Measurements from ENCODE around the gene LMO1.

Gene LMO1

GRCh38 chr11:8225589-8226036, 38.1 kb downstream of the LMO1 start:
- DNase-seq: peak; percentile 72 to 74

DNA sequence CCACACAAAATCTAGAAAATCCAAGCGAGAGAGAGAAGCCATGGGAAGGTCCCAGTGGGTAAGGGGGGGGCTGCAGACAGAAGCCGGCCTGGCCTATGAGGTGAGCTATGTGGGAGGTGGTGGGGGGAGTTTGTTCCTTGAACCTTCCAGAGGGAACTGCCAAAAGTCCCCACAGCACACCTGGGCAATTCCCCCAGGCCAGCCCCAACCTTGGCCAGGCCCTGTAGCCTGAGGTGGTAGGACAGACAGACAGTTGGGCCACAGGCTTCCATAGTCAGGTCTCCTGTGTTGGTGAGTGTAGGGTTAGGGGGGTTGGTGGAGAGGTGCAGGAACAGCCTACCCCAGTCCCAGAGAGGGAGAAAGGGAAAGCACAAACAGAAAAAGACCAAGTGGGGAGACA, 39.0 kb downstream of the LMO1 start:
- no peak for DNase-seq

DNA sequence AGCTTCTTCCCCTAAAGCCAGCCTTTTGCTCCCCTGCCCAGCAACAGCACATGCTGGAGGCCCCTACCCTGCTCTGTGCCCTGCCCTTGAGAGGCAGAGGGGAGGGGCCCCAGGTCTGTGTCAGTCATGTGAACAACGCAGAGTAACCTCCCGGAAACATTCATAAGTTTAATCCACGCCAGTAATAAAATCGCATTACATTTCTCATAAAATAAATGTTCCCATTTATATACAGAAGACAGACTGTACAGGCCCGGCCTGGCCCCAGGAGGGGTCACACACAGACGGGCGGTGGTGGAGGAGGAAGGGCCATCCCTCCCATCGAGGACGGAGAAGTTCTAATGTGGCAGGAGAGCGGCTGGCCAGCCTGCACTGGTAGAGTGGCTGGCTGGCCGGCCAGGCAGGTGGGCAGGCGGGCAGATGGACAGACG, 39.5 kb downstream of the LMO1 start:
- DNase-seq: no peak

GRCh38 chr11:8223513-8223900, 40.2 kb downstream of the LMO1 start:
- DNase-seq: no peak

GRCh38 chr11:8222820-8223512, 40.7 kb downstream of the LMO1 start:
- DNase-seq: no peak

DNA sequence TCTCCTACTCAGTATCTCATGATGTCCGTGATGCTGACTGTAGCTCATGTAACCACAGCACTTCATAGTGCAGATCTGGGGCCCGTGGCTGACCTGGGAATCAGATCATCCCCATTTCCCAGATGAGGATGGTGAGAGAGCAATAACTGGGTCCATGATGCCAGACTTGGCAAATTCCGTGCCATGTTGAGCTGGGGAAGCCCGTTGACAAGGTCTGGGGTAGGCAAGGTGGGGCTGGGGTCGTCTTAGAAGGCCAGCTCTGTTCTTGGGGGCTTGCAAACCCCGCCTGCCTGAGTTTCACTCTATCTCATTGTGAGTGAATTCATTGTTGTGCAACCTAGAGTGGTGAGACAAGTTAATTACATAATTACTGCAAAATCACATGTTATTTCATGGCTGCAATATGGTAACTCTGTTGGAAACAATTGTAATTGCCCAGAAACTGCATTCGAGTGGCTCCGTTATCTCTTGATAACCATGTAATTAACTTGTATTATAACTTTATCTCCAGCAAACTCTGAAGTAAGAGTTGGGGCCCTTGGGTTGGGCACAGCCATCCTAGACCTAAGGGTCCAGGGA, 41.7 kb downstream of the LMO1 start:
- no peak for DNase-seq

DNA sequence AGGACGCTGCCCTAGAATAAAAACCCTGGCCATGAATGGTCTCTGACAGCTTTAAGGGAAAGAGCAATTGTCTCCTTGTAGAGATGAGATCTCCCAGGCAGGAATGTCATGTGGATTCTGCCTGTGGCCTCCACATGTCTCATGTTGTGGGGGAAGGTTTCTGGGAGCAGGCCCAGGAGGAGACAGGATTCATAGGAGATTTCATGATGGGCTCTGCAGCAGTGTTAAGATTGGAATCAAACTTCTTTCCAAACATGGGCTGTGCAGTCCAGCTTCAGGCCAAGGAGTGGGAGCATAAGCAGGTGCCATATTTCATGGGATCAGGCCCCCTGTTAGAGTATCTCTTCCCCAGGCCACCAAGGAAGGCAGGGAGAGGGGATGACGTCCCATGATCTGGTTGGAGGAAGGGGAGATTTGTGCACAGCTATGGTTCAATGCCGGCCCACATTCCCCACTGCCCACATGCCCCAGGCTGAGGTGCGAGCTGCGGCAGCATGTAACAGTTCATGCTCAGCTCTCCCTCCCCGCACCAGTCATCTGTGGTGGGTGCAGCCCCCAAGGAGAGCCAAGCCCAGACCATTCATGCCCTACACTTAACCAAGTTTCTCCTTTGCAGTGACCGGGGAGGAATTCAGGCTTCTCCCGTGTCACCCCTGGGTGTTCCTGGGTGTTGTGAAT, 42.5 kb downstream of the LMO1 start:
- no peak for DNase-seq

- no peak for DNase-seq
These were observed 43.2 kb downstream of the LMO1 start for GRCh38 chr11:8220261-8221045.

- DNase-seq: peak in 1 of 2 donors; percentile 6
These were observed 44.2 kb downstream of the LMO1 start for GRCh38 chr11:8219257-8220021.

DNA sequence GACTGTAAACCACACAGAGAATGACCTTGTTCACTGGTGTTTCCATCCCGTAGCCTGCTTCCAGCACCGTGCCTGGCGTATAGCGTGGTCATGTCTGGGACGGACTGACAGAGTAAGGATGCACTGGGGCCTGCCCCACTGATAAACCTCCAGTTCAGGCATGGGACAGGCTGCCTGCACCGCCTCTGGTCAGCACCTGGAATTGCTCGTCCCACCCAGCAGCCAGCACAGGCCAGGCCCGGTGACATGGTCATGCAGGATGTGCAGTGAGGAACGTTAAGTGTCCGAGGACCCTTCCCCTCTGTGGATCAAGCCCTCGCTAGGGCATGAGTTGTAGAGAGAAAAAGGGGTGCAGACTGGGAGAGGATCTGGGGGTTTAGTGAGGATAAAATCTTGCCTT, 44.8 kb downstream of the LMO1 start:
- no peak for DNase-seq

GRCh38 chr11:8218409-8218808, 45.3 kb downstream of the LMO1 start:
- no peak for DNase-seq

DNA sequence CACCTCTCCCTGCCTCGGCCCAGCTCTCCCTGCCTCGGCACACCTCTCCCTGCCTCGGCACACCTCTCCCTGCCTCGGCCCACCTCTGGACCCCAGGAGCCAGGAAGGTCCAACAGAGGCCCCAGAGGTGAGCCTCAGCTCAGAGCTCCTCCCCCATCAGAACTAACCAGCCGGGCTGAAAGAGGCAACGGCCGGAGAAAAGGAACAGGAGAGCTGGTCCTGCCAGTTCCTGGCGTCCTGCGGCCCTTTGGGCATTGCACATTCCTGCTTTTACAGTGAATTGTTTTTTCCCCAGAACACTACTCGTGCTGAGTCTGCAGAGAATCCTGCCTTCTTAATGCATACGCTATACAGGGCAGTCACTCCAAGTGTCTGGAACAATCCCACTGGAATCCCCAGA, 45.8 kb downstream of the LMO1 start:
- DNase-seq: no peak

DNA sequence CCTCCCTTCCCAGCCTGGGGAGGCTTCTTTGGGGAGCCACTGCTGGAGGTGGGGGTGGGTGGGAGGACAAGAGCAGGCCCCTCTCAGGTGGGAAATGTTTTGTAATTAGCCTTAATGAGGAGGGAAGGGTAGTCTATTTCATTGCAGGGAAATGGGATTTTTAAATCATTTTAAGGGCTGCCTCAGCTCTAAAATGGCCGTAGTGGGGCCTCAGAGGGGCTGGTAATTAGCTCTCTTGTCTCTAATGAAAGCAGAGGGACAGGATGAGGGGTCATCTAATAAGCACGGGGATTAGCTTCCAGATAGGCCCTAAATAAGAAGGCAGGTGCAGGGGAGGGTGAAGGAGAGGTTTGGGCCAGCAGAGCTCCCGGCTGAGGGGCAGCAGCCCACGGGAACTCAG, 46.5 kb downstream of the LMO1 start:
- DNase-seq: no peak

DNA sequence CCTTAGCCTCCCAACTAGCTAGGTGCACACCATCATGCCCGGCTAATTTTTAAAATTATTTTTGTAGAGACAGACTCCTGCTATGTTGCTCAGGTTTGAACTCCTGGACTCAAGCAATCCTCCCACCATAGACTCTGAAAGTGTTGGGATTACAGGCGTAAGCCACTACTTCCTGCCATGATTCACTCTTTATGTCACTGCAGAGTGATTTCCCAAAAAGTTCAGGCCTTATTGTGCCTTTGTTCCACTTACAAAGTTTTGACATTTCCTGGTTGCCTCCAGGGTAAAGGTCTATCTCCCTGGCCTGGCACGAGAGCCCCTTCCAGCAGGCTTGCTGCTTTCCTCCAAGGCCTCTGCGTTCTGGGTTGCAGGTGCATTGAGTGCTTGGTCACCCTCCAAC, 50.3 kb downstream of the LMO1 start:
- DNase-seq: no peak

DNA sequence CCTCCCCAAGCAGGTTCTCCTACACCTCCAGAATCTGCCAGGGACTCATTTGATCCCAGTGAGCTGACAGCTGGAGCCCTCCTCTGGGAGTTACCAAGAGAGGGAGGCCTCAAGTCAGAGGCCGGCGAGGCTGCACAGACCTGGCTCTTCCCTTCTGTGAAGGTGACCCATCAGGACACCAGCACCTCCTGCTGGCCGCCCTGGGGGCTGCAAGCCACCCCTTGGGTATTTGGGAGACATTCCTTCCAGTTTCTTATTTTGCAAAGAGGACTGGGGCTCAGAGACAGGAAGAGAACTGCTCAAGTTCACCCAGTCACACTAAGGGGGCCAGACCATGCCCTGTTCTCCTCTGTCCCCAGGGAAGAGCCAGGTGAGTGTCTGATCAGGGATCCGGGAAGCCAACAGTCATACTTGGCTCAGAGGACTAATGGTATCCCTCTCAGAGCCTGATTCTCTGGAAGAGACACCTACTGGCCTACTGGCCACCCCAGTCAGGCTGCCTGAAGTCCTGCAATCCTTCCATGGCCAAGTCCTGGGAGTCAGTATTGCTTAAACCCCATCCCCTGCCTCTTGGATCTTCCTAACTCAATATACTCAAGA, 54.4 kb downstream of the LMO1 start:
- DNase-seq: peak; percentile 39 to 41

DNA sequence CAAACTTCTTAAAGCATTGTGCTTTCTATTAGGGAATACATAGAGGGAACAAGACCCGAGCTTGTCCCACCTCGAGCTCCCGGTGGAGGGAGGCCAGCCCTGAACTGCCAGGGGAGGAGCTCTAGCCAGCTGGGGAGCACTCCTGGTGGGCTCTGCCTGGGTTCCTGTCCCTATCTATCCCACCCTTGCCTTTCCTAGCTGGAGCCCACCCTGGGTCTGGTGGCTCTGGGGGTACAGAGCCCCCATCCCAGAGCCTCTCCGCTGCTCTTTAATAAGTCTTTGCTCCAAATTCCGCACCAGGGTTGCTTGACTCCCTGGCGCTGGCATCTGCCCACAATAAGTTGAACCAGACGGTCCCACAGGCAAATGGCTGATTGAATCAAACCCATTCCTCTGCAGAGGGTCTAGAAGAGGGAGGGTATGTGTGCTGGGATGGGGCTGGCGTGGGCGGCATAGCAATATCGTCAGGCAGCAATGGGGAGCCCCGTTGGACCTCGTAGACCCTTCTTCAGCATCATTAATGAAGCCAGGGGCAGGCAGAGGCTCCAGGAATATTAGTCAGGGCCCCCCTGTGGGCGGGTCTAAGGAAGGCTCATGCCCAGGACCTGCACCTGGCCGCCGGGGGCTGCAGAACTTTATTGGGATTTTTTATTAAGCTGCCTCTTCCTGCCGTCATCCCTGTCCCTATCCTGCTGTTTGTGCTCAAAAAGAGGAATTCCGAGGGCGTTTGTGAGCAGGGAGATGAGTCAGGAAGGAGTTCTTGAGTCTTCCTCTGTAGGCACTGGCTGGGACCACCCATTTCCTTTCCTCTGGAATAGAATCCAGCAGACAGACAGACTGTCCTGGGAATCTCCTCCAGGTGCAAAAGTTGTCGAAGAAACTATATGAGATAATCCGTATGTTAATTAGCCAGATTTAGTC, 56.3 kb downstream of the LMO1 start:
- DNase-seq: no peak

GRCh38 chr11:8206251-8207079, 57.2 kb downstream of the LMO1 start:
- no peak for DNase-seq

- no peak for DNase-seq
These were observed 58.1 kb downstream of the LMO1 start for GRCh38 chr11:8205566-8205965.

GRCh38 chr11:8204596-8204995, 59.1 kb downstream of the LMO1 start:
- DNase-seq: no peak

DNA sequence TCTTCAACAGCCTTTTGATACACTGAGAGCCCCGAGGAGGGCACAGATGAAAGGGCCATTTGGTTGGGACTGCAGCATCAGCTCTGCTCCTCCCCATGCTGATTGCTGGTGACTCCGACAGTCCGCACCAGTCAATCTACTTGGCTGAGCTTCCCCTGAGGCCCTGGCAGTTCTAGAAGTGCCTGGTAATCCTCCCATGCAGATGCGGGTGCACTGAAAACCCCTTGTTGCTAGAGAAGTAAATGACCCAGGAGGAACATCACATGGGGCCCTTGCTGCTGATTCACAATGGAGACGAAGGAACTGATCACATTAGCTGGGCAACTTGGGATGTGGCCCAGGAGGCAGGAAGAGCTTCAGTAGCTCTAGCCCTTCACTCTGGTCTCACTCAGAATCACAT, 59.7 kb downstream of the LMO1 start:
- DNase-seq: no peak
